Embryonic facial prominence (tissue), 1 donor: Measurements from ENCODE around the gene HOXC9.

Experiments used
- DNase-seq: peaks from one replicate; pipeline ENCODE4 v3.0.0-alpha.2; 2016; ENCODE audit errors: extremely low spot score

HOXC9 gene

DNA sequence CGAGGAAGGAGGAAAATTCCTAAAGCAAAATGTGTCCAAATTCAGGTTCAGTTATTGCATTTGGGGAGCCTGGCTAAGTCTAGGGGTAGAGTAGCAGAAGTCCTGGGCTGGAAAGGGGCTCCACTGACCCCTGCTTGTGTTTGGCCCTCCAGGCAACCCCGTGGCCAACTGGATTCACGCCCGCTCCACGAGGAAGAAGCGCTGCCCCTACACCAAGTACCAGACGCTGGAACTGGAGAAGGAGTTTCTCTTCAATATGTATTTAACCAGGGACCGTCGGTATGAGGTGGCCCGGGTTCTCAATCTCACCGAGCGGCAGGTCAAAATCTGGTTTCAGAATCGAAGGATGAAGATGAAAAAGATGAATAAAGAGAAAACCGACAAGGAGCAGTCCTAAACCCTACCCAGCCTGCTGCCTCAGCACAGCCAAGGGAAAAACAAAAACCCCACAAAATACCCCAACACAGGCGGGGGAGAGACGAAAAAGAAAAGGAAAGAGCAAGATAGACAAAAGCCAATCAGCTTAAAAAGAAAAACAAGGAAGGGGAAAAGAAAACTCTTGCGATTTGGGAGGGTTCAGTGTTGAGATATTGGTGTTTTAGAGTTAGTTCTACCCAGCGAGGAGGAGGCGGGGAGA lies 2.4 kb downstream of the HOXC9 start:
- DNase-seq = no peak

DNA sequence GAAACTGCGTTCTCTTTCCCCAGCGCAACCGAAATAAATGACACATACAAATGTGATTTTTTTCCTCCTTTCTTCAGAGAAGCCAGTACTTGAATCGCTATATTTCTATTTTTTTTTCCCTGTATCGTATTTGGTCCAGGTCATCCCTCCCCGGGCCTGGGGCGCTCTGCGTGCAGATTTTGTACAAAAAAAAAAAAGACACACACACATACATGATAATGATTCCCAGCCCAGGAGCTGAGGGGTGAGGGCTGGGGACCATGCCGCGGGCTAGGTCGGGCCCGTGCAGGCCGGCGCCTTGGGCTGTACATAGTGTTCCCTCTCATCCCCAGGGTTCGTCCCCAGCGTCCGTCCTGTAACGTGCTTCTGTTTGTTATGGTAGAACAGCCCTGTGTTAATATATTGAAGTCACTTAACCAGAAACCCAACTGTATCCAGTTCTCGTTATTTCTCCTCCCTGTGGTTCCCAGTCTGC lies 3.0 kb downstream of the HOXC9 start:
- no peak for DNase-seq

DNA sequence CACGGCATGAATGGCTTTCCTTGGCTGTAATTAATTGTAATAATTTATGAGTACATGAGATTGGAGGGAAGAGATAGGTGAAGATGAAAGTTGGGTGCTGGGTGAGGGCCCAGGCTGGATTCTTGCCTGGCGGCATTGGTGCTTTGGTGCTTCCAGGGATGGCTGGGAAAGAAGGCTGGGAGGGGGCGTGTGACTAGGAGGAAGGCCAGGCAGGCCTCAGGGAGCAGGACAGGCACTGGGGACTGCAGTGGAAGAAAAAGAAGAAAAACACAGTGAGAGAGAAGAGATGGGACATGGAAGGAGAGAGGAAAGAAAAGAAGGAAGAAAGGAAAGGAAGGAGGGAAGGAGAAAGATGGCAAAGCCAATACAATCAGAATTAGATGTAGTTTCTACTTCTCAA lies 3.7 kb downstream of the HOXC9 start:
- no peak for DNase-seq

DNA sequence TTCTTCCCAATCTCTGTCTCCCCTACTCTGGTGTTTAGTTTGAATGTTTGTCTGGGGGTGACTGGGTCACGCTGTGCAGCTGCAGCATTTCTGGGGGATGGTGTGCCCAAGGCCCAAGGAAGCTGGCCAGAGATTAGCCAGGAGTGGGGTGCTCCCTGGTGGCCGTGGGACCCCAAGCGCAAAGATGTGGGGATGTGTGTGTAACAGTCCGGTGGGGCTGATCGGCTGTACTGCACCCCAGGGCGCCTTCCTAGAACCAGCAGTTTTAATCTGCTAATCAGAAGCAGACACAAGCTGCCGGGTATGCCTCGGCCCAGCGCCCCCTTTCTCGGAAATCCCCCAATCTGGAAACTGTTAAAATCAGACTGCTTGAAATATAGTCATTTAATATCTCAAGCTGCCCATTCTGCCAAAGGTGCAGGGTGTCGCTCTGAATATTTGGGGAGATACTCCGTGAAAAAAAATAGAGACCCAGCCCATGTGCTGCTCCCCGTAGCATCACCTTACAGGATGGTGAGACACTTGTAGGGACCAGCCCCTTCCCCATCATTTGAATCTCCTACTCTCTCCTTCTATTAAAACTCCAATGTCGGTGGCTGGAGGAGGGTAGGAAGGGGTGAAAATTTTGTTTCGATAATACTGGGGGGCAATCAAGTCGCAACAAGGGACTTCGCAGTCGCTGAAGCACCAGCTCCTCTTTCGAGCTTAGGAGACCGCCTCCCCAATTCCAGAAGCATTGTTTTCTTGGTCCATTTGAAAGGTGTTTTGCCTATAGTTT lies 4.3 kb downstream of the HOXC9 start:
- DNase-seq = no peak

DNA sequence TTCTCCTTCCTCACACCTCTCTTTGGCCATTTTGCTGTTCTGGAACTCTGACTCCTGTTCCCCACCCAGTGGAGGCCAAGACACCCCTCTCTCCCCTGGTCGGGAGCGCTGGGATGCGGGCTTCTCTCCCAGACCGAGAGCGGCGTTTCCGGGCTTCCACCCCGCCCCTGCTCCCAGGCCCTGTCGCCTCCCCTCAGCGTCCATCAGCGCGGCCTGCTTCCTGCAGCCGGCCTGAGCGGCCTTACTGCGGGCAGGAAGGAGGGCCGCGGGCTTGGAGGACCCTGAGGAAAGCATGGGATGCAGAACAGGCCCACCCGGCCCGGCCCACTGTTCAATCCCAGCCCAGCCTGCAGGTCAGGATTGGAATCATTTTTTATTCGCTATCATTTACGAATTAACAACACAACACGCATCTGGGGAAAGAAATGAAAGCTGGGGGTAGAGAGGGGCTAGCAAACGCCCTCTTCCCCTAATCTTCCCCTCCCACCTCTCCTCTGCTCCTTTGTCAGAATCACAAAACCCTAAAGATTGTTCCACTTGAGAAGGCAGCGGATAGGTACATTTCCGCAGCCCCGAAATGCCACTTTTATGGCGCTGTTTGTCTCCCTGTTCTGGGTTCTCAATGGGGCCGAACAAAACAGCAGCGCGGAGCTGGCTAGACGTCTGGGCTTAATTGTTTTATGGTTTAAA lies 5.0 kb downstream of the HOXC9 start:
- DNase-seq = no peak

DNA sequence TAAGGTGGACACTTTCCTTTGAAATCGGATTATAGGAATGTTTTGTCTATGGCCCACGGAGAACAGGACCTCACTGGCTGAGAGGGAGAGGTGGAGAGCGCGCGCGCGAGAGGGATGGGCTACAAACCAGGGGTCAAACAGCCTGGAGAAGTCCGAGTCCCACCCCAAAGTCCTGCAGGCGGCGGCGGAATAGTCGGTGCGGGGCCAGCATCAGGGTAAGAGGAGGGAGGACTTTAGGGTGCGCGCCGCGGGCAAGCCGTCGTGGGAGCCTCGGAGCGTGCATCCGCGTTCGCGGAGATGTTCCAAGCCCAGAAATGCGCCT lies 5.5 kb downstream of the HOXC9 start:
- no peak for DNase-seq

DNA sequence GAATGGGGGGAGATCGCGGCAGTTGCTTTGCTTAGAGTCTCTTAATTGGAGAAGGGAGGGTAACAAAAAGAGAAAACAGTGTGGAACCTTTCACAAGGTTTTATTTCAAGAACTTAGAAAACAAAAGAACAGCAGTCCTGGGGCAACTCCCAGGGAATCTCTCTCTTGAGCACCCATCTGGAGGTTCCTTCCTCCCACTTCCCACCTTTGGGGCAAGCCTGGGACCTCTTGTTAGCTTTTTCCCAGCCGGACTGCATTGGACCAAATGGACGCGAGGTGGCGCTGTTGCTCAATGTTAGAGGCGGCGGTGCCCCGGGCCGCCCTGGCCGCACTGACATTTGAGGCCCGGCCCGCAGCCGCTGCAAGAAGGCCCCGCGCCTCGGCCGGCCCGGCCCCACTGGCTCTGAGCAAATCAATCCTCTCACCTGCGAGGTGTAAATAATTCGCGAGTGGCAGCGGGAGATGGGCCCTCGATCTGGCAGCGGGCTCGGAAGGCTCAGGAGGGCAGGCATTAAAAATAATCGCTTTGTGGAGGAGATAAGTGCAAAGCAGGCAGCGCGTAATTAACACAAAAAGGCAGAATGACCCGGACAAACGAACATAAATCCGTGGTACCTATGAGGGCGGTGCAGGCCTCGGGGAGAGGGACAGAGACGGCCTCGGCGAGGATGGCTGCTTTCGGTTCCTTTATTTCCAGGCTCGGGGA lies 6.0 kb downstream of the HOXC9 start:
- DNase-seq = peak; percentile 29

DNA sequence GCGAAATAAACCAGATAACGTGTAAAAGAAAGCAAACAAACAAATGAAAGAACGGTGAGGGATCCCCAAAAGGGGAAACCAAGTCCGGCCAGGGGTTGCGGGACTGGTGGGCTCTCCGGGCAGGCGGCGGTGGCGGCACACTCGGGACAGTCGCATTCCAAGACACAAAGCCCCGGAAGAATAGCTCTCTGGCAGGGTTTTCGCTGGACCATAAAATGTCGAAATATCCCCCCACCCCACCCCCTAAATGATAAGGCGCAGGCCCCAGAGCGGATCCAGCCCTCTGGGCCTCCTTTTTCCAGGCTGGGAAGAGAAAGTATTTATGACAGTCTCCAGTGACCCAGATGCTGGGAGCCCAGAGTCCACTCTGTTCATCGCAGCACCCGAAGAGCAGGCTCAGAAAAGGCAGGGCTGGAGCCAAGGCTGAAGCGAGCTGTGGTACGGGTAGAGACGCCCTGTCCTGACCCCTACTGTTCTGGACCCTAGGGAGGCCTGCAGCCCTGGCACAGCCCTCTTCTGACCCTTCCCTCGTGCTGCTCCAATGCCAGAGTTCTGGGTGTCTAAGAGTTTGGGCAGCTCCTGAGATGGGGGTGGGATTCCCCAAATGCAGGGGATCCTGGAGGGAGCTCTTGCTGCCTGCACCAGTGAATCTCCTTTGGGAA lies 6.7 kb downstream of the HOXC9 start:
- no peak for DNase-seq

DNA sequence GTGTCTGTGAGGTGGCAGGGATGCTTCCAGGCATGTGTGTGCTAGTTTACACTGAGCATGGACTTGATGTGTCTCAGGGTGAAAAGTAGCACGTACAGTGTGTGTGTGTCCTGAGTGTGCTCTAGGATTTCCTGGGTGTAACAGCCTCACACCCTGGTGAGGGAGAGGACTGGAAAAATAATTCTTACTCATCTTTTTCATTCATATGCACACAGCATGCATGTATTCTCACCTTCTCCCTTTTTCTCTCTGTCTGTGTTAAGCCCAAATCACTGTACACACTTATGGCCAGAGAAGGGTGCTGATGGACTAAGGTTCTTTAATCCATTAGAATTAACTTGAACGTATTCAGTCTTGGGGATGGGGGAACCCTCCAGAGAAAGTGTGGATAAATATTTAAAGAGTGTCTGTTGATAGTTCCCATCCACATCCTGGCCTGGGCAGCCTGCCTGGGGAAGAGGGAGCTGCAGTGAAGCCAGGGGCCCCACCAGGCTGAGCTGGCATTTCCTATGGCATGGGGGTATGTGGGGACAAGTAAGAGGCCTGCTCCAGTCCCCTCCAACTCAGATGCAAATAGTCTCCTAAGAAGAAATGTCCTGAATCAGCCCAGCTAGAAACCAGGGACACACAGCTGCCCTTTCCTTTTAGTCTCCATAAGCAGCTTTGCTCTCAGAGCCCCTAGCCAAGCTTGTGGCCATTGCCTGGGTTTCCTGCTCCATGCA lies 7.7 kb downstream of the HOXC9 start:
- no peak for DNase-seq

DNA sequence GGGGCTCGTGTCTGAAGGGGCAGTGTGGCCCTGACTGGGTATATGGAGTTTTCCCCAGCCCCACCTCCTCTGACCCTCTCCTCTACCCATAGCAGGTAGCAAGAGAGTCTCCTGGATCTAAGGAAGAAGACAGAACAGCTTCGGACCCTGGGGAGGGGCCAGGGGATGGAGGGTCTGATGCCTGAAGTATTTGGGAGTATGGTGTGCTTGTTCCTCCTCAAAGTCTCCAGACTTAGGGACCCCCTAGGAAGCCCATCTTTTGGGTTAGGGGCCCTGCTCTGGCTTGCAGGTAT lies 8.2 kb downstream of the HOXC9 start:
- DNase-seq = no peak

DNA sequence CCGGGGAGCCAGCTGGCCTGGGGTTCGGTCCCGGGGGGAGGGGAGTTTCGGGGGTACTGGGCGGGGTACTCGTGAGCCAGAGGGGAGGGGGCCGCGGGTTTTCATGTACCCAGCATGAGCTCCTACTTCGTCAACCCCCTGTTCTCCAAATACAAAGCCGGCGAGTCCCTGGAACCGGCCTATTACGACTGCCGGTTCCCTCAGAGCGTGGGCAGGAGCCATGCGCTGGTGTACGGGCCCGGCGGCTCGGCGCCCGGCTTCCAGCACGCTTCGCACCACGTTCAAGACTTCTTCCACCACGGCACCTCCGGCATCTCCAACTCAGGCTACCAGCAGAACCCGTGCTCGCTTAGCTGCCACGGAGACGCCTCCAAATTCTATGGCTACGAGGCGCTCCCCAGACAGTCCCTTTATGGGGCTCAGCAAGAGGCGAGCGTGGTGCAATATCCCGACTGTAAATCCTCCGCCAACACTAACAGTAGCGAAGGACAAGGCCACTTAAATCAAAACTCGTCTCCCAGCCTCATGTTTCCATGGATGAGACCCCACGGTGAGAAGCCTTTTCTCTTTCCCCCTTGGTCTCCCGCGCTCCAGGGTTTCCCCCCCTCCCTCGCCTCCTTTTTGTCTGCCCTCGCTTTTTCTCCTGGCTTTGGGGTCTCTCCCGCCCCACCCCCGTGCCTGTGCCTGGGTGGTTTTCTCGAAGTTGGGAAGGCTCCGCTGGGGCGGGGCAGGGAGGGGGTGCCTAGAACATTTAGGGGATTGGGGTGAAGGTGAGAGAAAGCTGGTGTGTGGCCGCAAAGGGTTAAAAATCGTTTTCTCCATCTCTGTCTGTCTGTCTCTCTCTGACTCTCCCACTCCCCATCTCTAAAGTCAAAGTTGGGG lies 9.5 kb downstream of the HOXC9 start:
- DNase-seq = no peak

DNA sequence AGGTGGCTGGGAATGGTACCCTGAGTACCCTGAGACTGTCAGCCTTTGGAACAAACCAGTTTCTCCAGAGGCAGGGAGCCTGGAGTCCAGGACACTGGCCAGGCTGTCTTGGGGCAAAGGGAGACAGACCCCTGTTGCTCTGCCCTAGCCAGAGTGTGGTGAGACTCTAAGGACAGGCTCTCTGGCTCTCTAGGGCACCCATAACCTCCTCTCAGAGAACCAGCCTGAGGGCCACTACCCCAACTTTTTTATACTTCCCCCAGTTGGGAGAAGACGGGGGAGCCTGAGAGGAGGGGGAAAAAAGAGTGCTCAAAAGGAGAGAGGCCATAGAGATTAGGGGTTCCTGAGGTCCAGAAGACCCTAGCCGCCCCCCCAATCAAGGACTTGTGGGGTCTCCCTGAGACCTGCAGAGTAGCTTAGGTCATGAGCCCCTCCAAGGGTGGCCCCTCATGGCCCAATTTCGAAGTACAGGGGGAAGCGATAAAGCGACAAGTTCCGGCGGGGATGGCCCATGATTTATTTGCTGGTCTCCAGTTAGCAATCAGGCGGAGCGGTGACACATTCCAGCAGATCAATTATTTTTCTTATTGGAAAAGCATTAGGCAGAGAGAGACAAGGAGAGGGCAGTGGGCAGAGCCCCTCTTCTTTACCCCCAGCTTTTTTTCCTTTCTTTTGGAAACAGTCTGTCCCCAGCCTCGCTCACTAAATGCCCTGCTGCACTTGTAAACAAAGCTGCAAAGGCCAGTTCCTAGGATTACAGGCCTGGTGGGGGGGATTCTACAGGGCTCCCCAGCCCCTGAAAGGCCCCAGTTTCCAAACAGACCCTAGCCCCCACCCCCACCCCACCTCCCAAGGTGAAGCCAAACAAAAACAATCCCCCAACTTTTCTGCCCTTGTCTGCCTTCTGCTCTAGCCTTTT lies 10.4 kb downstream of the HOXC9 start:
- DNase-seq = no peak

DNA sequence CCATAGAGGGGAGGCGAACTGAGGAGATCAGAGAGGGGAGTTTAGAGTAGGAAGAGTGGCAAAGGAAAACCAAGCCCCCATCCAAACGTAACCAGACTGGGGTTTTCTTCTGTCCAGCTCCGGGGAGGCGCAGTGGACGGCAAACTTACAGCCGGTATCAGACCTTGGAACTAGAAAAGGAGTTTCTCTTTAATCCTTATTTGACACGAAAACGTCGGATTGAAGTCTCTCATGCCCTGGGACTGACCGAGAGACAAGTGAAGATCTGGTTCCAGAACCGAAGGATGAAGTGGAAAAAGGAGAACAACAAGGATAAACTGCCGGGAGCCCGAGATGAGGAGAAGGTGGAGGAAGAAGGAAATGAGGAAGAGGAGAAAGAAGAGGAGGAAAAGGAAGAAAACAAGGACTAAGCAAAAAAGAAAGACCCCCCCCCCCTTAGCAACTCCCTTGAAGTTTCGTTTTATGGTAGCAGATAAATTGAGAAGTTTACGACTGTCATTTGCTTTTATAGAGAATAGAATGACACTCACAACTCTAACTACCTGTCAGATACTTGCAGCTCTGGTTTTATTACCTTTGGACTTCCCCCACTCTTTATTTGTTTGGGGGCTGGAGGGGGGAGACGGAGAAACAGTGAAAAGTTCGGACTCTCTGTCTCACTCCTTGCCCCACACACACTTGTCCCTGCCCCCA lies 11.2 kb downstream of the HOXC9 start:
- no peak for DNase-seq

DNA sequence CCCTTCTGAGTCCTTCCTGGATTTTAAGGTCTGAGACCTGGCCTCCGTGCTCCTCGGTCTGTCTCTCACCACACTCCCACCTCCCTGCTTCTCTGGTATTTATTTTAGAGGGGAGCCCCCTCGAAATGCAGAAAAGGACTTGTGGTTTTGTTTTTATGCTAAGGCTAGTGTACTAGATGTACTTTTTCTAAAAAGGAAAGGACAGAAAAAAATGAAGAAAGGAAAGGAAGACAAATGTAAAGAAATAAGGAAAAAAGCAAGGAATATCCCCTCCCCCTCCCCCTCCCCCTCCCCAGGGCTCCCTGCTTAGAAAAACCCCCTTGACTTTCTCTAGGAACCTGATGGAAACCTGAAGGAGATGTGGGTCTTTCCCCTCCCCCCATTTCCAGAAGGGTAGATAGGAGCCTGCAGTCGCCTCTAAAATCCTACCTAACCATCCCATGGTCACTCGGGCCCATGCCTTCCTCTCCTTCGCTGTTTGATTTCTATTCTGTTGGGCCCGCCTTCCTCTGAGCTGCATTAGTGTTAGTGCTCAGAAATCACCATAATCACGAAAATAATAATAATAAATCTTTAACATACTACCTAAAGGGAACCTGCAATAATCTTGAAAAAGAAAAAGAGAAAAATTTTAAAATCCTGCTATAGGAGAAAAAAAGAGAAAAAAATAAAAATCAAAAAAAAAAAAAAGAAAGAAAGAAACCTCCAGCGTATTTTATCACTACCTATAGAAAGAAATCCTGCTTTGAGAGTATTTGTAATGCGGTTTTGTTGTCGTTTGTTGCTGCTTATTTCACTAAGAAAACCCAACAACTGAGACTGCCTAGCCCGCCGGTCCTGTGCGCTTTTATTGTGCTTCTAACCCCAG lies 11.9 kb downstream of the HOXC9 start:
- no peak for DNase-seq

DNA sequence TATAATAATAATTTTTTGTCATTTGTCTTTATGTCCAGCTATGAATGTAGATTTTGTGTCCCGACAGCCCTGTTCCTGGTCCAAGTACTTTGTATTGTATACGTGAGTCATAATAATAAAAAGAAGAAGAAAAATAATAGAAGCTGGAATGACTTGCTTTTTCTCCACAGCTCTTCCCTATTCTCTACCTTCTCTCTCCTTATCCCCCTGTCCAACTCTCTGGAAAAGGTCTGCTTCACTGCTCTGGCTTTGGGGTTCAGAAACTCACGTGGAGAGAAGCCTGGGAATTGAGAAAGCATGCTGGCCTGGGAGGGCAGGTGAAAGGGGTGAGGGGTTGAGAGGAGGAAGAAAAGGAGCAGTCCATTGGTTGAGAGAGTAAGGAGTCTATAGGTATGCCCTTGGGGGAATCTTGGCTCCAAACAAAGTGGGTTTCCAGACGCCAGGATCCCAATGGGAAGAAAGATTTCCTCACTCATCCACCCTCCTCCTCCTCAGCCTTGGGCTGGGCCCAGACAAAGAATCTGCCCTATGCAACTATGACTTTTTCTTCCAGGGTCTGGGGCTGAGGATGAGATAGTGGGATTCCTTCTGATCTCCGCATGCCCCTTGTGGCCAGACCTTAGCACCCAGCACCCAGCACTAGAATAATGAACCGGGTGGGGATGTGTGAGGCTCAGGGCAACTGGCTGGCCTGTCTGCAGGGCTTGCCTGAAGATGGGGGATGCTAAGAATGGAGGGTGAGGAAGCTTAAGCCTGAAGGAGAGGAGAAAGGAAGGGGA lies 12.9 kb downstream of the HOXC9 start:
- no peak for DNase-seq

DNA sequence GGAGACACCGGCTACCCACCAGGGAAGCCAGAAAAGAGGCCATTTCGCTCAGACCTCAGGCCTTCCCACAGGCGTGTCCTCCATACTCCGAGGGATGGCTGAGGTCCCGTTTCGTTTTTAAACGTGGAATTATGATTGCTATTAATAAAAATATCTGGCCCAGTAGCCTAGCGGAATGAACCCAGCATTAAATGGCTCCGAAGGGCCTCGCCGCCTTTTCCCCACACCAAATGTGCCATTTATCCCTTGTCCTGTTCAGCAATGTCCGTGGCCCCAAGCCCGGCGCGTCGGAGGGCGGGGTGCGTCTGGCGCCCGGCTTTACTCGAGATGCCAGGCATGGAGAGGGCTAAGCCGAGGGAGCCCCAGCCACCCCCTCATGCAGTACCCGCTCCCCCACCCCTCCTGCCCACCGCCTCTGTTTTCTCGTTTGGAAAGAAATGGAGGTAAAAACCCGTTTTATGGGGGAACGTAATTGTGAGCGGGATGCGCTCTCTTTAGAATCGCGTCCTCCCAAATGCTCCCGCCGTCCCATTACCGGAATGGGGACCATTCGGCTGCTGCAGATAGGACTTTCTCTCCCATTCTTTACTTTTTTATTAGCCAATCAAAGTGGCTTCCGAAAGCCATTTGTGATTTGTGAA lies 14.5 kb downstream of the HOXC9 start:
- DNase-seq = no peak
